GM12801 (cell line): ENCODE measurements around the gene GOLIM4.

Source experiments
- CTCF ChIP-seq: IDR thresholded peaks from one replicate; pipeline ENCODE4 v1.5.1; 2011; ENCODE audit warnings: control low read depth; ENCODE audit not compliant: insufficient read length; ENCODE audit errors: extremely low read depth

The GOLIM4 gene

GRCh38 chr3:168112894-168113293 is 17.2 kb upstream of the GOLIM4 start:
- TF ChIP-seq CTCF = no peak

- TF ChIP-seq CTCF = no peak
Observed at GRCh38 chr3:168104361-168104760, 8.6 kb upstream of the GOLIM4 start.

- no peak for TF ChIP-seq CTCF
Observed at GRCh38 chr3:168102735-168103410, 7.1 kb upstream of the GOLIM4 start.

GRCh38 chr3:168100777-168101492 is 5.2 kb upstream of the GOLIM4 start:
- TF ChIP-seq CTCF = no peak

GRCh38 chr3:168097381-168097780 is 1.7 kb upstream of the GOLIM4 start:
- TF ChIP-seq CTCF = no peak

GRCh38 chr3:168096210-168096652 is 507 bp upstream of the GOLIM4 start:
- no peak for TF ChIP-seq CTCF

GRCh38 chr3:168094877-168095610 is 680 bp downstream of the GOLIM4 start:
- TF ChIP-seq CTCF = no peak
